Esophagus squamous epithelium (tissue), 4 donors: ENCODE data around the gene EBPL.

ENCODE experiments used
- CTCF ChIP-seq, 6 experiments: fragments of 450-650 bp in 4 of 6; fragments of 200-600 bp in 2 of 6; sonication (generic) in 2 of 6; IDR thresholded peaks; one replicate each; pipeline ENCODE4 v1.5.1; 2016 to 2019; ENCODE audit warnings: antibody characterized with exemption in 6 of 6, mild to moderate bottlenecking in 4 of 6, moderate library complexity in 4 of 6
- POLR2A ChIP-seq, 4 donors: fragments of 450-650 bp; IDR thresholded peaks; one replicate each; pipeline ENCODE4 v1.6.1; 2017; ENCODE audit warnings: antibody characterized with exemption in 4 of 4, mild to moderate bottlenecking in 4 of 4, moderate library complexity in 3 of 4

GRCh38 chr13:49627831-49628652, 63.2 kb downstream of the EBPL start, which contains the start of gene ARL11:
- TF ChIP-seq CTCF (IDR thresholded peaks at IDR 0.05) (no peak), POLR2A (IDR thresholded peaks at IDR 0.05) (peak in 2 of 4 donors; percentile 37 to 42)
